ENCODE data around the gene DHRS7. TPM values are rescaled to one million over a fixed set of nuclear protein-coding genes. Genes with fewer than 3 reads are reported as not detected.

Gene DHRS7
- polyA plus RNA-seq: 85.5 and 107 TPM in 2 replicates

GRCh38 chr14:60164712-60165546 lies at the start of gene DHRS7:
TSS of gene DHRS7 (minus strand) at chr14:60165398. CDS start at chr14:60165309, 89 bp downstream.

Other genes starting within 250 kb of the DHRS7 start
- 0.08 and 4.7 TPM in 2 replicates for gene LRRC9, start 245.3 kb downstream of the DHRS7 start, polyA plus RNA-seq
- 17.3 and 36.6 TPM in 2 replicates for gene PCNX4, start 73.5 kb downstream of the DHRS7 start, polyA plus RNA-seq
- 54.7 and 84.6 TPM in 2 replicates for gene PPM1A, start 83.8 kb upstream of the DHRS7 start, polyA plus RNA-seq

All from Purkinje cell (primary cell).